Smooth muscle cell (in vitro differentiated cells): ENCODE measurements around the gene TBX21. TPM values are rescaled to one million over a fixed set of nuclear protein-coding genes. Genes with fewer than 3 reads are reported as not detected.

Experiments
- DNase-seq: peaks from one replicate; lab custom pipeline; 2025; ENCODE audit not compliant: unreplicated experiment; lab: John Stamatoyannopoulos, UW
- H2AFZ ChIP-seq: fragments of 200-600 bp; sonication (generic); 2 replicates; pipeline ENCODE4 v1.6.0; 2016; ENCODE audit warnings: antibody characterized with exemption, low read depth, mild to moderate bottlenecking
- H3F3A ChIP-seq: fragments of 200-600 bp; sonication (generic); 2 replicates; pipeline ENCODE4 v1.6.0; 2017; ENCODE audit warnings: antibody characterized with exemption, low read depth
- H3K27ac ChIP-seq: fragments of 200-600 bp; sonication (generic); 2 replicates; pipeline ENCODE4 v1.5.1; 2016; ENCODE audit warnings: low read depth, mild to moderate bottlenecking
- H3K27me3 ChIP-seq: fragments of 200-600 bp; sonication (generic); 2 replicates; pipeline ENCODE4 v1.6.1; 2016; ENCODE audit warnings: low read depth, mild to moderate bottlenecking
- H3K36me3 ChIP-seq: fragments of 200-600 bp; sonication (generic); 2 replicates; pipeline ENCODE4 v1.5.1; 2016; ENCODE audit warnings: low read depth
- H3K4me1 ChIP-seq: fragments of 200-600 bp; sonication (generic); 2 replicates; pipeline ENCODE4 v1.5.1; 2016; ENCODE audit warnings: low read depth
- H3K4me2 ChIP-seq: fragments of 200-600 bp; sonication (generic); 2 replicates; pipeline ENCODE4 v1.6.0; 2016; ENCODE audit warnings: mild to moderate bottlenecking
- H3K4me3 ChIP-seq: fragments of 200-600 bp; sonication (generic); 2 replicates; pipeline ENCODE4 v1.5.1; 2016; ENCODE audit warnings: mild to moderate bottlenecking
- H3K79me2 ChIP-seq: fragments of 200-600 bp; sonication (generic); 2 replicates; pipeline ENCODE4 v1.6.0; 2016; ENCODE audit warnings: low read depth, mild to moderate bottlenecking
- H3K9ac ChIP-seq: fragments of 200-600 bp; sonication (generic); 2 replicates; pipeline ENCODE4 v1.6.0; 2016; ENCODE audit warnings: low read depth
- H3K9me3 ChIP-seq: fragments of 200-600 bp; sonication (generic); replicated peaks from 2 replicates; pipeline ENCODE4 v1.5.1; 2016; ENCODE audit warnings: low read depth
- H4K20me1 ChIP-seq: fragments of 200-600 bp; sonication (generic); 2 replicates; pipeline ENCODE4 v1.6.0; 2016; ENCODE audit warnings: low read depth
- whole genome bisulfite sequencing: methylation state at CpG from one replicate; pipeline ENCODE4 v1.1.7; 2016; ENCODE audit warnings: low lambda C conversion rate; 5-methylcytosine and 5-hydroxymethylcytosine counted together
- polyA plus RNA-seq: library from polyadenylated mRNA; unstranded; fragments of >200 nt; fragmentation: Nextera tagmentation; extraction: Ambion mirVana; gene quantifications from 2 replicates; pipeline ENCODE4 v1.2.1, GENCODE V29; 2016
- total RNA-seq: library from RNA; depleted of rRNA; stranded (reverse); fragments of >200 nt; gene quantifications from 2 replicates; pipeline ENCODE4 v1.2.3, GENCODE V29; 2014
- TF ChIP-seq, protein P1 (sequence below): fragments of 200-600 bp; sonication (generic); IDR thresholded peaks from 2 replicates; pipeline ENCODE4 v1.5.1; 2017; ENCODE audit warnings: borderline replicate concordance, mild to moderate bottlenecking, antibody characterized with exemption; ENCODE audit not compliant: insufficient read depth, poor library complexity, severe bottlenecking

The TBX21 gene
- total and polyA plus RNA-seq, 2 experiments from 2014 or later, result not detected

DNA sequence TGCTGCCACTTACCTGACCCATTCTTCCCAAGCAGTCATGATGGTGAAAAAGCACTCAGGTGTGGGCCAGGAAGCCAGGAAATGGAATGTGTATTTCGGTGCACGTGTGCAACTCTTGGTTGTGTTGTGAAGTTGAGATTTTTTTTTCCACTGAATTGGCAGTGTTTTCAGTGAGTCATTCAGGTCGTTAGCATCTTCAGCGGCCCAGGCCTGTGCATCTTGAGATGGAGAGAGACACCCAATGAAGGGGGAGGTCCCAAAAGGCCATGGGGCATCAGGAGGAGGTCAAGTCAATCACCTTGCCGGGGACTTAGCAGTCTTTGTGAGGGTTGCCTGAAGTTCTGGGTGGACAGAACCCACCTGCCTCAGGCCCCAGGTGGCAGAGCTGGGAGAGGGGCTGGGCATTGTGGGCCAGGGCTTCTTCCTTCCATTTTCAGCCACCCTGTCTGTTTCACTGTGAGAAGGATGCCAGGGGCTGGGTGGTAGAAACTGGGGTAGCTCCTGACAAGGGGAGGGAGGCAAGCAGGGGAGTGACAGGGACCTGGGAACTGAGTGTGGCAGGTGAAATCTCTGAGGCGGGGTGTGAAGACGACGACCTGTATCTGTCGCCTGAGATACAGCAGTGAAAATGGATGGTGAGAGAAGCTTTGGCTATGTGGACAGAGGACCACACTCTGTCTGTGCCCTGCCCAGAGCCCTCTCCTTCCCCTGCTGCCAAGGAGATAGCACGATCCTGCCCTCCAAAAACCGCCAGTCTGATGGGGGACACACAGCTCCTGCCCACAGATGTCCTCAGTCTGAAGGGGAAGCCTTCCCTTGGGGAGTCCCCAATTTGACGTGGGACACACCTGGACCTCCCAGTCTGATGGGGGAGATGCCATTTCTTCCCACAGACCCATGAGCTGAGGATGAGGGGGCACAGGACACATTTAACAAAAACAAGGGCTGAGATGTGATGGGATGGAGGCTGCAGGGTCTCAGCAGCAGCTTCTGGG lies 27.2 kb upstream of the TBX21 start:
- Histone ChIP-seq H3K4me2 (no peak overlapping the region), H4K20me1 (peaks cover 18% of the 10 kb centered on the region), H3F3A (no peaks in the 10 kb centered on the region), H3K36me3 (no peaks in the 10 kb centered on the region), H2AFZ (no peak overlapping the region), H3K79me2 (no peaks in the 10 kb centered on the region), H3K4me3 (no peak overlapping the region), H3K27me3 (no peaks in the 10 kb centered on the region), H3K9ac (no peak overlapping the region), H3K4me1 (peaks cover 10% of the 10 kb centered on the region), H3K27ac (no peak overlapping the region), H3K9me3 (no peaks in the 10 kb centered on the region)
- DNase-seq, result no peak
- TF ChIP-seq, protein P1, sequence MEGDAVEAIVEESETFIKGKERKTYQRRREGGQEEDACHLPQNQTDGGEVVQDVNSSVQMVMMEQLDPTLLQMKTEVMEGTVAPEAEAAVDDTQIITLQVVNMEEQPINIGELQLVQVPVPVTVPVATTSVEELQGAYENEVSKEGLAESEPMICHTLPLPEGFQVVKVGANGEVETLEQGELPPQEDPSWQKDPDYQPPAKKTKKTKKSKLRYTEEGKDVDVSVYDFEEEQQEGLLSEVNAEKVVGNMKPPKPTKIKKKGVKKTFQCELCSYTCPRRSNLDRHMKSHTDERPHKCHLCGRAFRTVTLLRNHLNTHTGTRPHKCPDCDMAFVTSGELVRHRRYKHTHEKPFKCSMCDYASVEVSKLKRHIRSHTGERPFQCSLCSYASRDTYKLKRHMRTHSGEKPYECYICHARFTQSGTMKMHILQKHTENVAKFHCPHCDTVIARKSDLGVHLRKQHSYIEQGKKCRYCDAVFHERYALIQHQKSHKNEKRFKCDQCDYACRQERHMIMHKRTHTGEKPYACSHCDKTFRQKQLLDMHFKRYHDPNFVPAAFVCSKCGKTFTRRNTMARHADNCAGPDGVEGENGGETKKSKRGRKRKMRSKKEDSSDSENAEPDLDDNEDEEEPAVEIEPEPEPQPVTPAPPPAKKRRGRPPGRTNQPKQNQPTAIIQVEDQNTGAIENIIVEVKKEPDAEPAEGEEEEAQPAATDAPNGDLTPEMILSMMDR, result no peak
- 90% methylated on average over 12 of the region's 12 CpGs for WGBS

DNA sequence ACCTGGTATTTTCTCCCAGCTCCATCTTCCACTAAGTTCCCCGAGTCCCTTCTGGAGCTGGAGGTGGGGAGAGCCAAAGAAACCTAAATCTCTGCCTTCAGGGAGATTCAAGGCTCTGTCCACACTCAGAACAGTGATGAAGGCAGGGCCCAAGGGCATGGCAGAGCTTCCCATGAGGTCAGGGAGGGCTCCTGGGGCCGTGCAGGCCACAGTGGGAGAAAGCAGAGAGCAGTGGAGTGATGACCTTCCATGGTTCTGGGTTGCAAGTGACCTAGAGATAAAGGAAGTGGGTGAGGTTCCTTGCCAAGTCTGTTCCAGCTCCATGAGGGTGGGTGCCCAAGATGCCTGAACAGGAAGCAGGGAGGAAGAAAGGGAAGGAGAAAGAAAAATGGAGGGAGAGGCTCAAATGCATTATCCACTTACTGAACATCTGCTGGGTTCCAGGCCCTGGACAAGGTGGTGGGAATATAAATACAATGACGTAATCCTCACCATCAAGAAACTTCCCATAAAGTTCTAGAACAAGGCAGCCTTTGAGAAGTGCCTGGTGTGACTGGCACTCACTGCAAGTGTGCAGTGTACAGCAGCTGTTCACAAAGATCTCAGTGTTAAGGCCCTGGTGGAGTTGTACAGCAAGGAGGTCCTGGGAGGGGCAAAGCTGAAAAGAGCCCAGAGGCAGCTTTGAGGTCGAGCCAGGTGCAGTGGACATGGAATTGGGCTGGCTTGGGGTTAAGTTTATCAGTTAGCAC lies 25.8 kb upstream of the TBX21 start:
- Histone ChIP-seq H3K4me1 (no peaks in the 10 kb centered on the region), H3K79me2 (no peaks in the 10 kb centered on the region), H3K4me3 (no peak overlapping the region), H2AFZ (no peak overlapping the region), H3K36me3 (no peaks in the 10 kb centered on the region), H3F3A (no peaks in the 10 kb centered on the region), H3K9ac (no peak overlapping the region), H3K27me3 (no peaks in the 10 kb centered on the region), H3K9me3 (no peaks in the 10 kb centered on the region), H4K20me1 (peaks cover 18% of the 10 kb centered on the region), H3K27ac (no peak overlapping the region), H3K4me2 (no peak overlapping the region)
- TF ChIP-seq, protein P1, result no peak
- no peak for DNase-seq
- 90% methylated on average over 4 of the region's 4 CpGs for WGBS

DNA sequence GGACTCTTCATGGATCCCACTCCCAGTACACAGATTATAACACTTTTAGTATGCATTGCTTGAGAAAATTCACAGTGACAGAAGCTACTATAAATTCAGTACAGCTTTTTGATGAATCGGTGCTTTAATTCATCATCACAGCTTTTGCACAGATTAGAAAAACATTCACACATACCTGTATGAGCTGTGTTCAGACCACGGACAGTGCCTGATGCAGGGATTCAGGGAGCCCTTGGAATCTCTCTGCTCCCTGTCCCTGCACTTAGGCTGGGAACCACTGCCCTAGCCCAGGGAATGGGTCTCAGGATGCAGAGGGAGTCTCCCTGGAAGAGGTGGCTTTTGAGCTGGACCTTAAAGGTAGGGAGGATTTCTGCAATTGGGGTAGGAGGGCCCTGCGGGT lies 25.2 kb upstream of the TBX21 start:
- Histone ChIP-seq H3K4me2 (no peak overlapping the region), H3K36me3 (no peaks in the 10 kb centered on the region), H3K4me1 (no peaks in the 10 kb centered on the region), H3F3A (no peaks in the 10 kb centered on the region), H3K9me3 (no peaks in the 10 kb centered on the region), H4K20me1 (peaks cover 18% of the 10 kb centered on the region), H3K27ac (no peak overlapping the region), H3K27me3 (no peaks in the 10 kb centered on the region), H3K79me2 (no peaks in the 10 kb centered on the region), H3K4me3 (no peak overlapping the region), H2AFZ (no peak overlapping the region), H3K9ac (no peak overlapping the region)
- TF ChIP-seq, protein P1, result no peak
- DNase-seq, result no peak
- WGBS, result 75% methylated on average over 3 of the region's 3 CpGs
